K562 (cell line): ENCODE measurements around the gene KNCN. TPM values are rescaled to one million over a fixed set of nuclear protein-coding genes. Genes with fewer than 3 reads are reported as not detected.

ENCODE experiments used
- CBX3 ChIP-seq, 2 experiments: IDR thresholded peaks; 1 replicate in 1 of 2; 2 replicates in 1 of 2; pipeline ENCODE4 v1.6.1; 2012; ENCODE audit warnings: inconsistent platforms in 2 of 2, low read length in 2 of 2, borderline replicate concordance in 1 of 2, control low read depth in 1 of 2
- CCNT2 ChIP-seq: IDR thresholded peaks from 2 replicates; pipeline ENCODE4 v1.6.1; 2011; ENCODE audit warnings: borderline replicate concordance, low read depth, mild to moderate bottlenecking, moderate library complexity, mixed read lengths, low read length; ENCODE audit not compliant: insufficient read length; ENCODE audit errors: extremely low read depth
- CHD4 ChIP-seq: fragments of 200-600 bp; sonication (generic); IDR thresholded peaks from 3 replicates; pipeline ENCODE4 v1.6.1; 2012; ENCODE audit warnings: low read depth, mild to moderate bottlenecking, mixed read lengths, low read length, inconsistent platforms; ENCODE audit not compliant: insufficient read depth, insufficient replicate concordance, poor library complexity, severe bottlenecking
- DPF2 ChIP-seq: fragments of 450-650 bp; IDR thresholded peaks from 2 replicates; pipeline ENCODE4 v1.6.1; 2016
- FOXM1 ChIP-seq, 2 experiments: fragments of 450-650 bp in 1 of 2; sonication (generic) in 1 of 2; formaldehyde crosslinking in 1 of 2; IDR thresholded peaks; 2 replicates each; pipeline versions ENCODE4 v1.6.1 to v1.9.0; 2017 to 2022; ENCODE audit warnings: low read depth in 2 of 2, mild to moderate bottlenecking in 2 of 2, missing genetic modification reagents in 1 of 2, moderate library complexity in 1 of 2
- NR2F6 ChIP-seq: fragments of 450-650 bp; formaldehyde crosslinking; IDR thresholded peaks from 2 replicates; pipeline ENCODE4 v1.4.0; 2020; ENCODE audit warnings: mild to moderate bottlenecking
- NR4A1 ChIP-seq, 2 experiments: fragments of 250-450 bp in 1 of 2; fragments of 450-650 bp in 1 of 2; sonication (Bioruptor Pico) in 1 of 2; IDR thresholded peaks; 2 replicates each; pipeline versions ENCODE4 v1.4.0 to v1.6.1; 2016 to 2020; ENCODE audit warnings: mild to moderate bottlenecking in 2 of 2, missing compliant biosample characterization in 1 of 2, missing genetic modification characterization in 1 of 2, moderate library complexity in 1 of 2
- POLR2A ChIP-seq: fragments of 450-650 bp; conservative IDR thresholded peaks from 2 replicates; pipeline ENCODE4 v1.6.1; 2016
- RNF2 ChIP-seq: sonication (generic); IDR thresholded peaks from 2 replicates; pipeline ENCODE4 v1.6.1; 2016
- SMARCA5 ChIP-seq: fragments of 450-650 bp; IDR thresholded peaks from 2 replicates; pipeline ENCODE4 v1.6.1; 2016
- SMARCC2 ChIP-seq: fragments of 450-650 bp; IDR thresholded peaks from 2 replicates; pipeline ENCODE4 v1.6.1; 2017; ENCODE audit warnings: antibody characterized with exemption, moderate library complexity, mild to moderate bottlenecking, low read depth
- ZFP36 ChIP-seq: fragments of 150-350 bp; IDR thresholded peaks from 2 replicates; pipeline ENCODE4 v1.6.1; 2018; ENCODE audit warnings: low read length, low read depth; ENCODE audit not compliant: partially characterized antibody
- ZNF239 ChIP-seq: fragments of 250-450 bp; sonication (Bioruptor Pico); IDR thresholded peaks from 2 replicates; pipeline ENCODE4 v1.4.0; 2020; ENCODE audit warnings: mild to moderate bottlenecking
- ZNF274 ChIP-seq: IDR thresholded peaks from 2 replicates; pipeline ENCODE4 v1.6.1; 2011; ENCODE audit warnings: low read depth, mild to moderate bottlenecking, low read length, moderate library complexity, borderline replicate concordance
- ZNF707 ChIP-seq: fragments of 250-450 bp; sonication (Bioruptor Pico); conservative IDR thresholded peaks from 2 replicates; pipeline ENCODE4 v1.8.0; 2022; ENCODE audit warnings: inconsistent platforms, mild to moderate bottlenecking, moderate library complexity
- polyA plus RNA-seq, 8 experiments: library from polyadenylated mRNA; depleted of rRNA in 4 of 8; stranded (reverse) in 5 of 8; unstranded in 3 of 8; fragments of >200 nt; fragmentation: Nextera tagmentation in 2 of 8; fragmentation: Illumina TruSeq in 1 of 8; extraction: Ambion mirVana in 2 of 8; extraction: Trizol in 1 of 8; gene quantifications; 2 replicates each; pipeline versions ENCODE4 v1.2.1 to v1.2.3, GENCODE V29; 2011 to 2014; ENCODE audit warnings: inconsistent platforms in 1 of 8, missing spikeins in 1 of 8
- total RNA-seq, 7 experiments: library from RNA; depleted of rRNA in 6 of 7; stranded (reverse); fragments of >200 nt in 6 of 7; fragmentation: Illumina TruSeq in 2 of 7; extraction: Trizol in 2 of 7; gene quantifications; 2 replicates each; pipeline versions ENCODE4 v1.2.1 to v1.2.3, GENCODE V29; 2011 to 2021; ENCODE audit warnings: low replicate concordance in 1 of 7
- TF ChIP-seq, protein P1 (sequence below): fragments of 250-450 bp; sonication (Bioruptor Pico); IDR thresholded peaks from 2 replicates; pipeline ENCODE4 v1.4.0; 2020; ENCODE audit warnings: mild to moderate bottlenecking, moderate library complexity, borderline replicate concordance
- TF ChIP-seq, protein P2 (sequence below): fragments of 450-650 bp; formaldehyde crosslinking; IDR thresholded peaks from 2 replicates; pipeline ENCODE4 v1.4.0; 2022; ENCODE audit warnings: missing genetic modification characterization
- TF ChIP-seq, protein P3 (sequence below): fragments of 200-800 bp; sonication (Bioruptor generic); IDR thresholded peaks from 2 replicates; pipeline ENCODE4 v1.6.1; 2017; ENCODE audit warnings: missing genetic modification characterization, missing compliant biosample characterization
- TF ChIP-seq, protein P4 (sequence below), 2 experiments: fragments of 200-800 bp in 1 of 2; sonication (Bioruptor generic) in 1 of 2; sonication (generic) in 1 of 2; formaldehyde crosslinking in 1 of 2; IDR thresholded peaks in 1 of 2; conservative IDR thresholded peaks in 1 of 2; 2 replicates each; pipeline versions ENCODE4 v1.5.0 to v1.6.1; 2016 to 2020; ENCODE audit warnings: missing compliant biosample characterization in 1 of 2, missing genetic modification characterization in 1 of 2, missing genetic modification reagents in 1 of 2

The KNCN gene
- total and polyA plus RNA-seq, 9 of the 15 experiments (the other 6 are each of a cell fraction or from before 2014, with no cell fraction given) = not detected

DNA sequence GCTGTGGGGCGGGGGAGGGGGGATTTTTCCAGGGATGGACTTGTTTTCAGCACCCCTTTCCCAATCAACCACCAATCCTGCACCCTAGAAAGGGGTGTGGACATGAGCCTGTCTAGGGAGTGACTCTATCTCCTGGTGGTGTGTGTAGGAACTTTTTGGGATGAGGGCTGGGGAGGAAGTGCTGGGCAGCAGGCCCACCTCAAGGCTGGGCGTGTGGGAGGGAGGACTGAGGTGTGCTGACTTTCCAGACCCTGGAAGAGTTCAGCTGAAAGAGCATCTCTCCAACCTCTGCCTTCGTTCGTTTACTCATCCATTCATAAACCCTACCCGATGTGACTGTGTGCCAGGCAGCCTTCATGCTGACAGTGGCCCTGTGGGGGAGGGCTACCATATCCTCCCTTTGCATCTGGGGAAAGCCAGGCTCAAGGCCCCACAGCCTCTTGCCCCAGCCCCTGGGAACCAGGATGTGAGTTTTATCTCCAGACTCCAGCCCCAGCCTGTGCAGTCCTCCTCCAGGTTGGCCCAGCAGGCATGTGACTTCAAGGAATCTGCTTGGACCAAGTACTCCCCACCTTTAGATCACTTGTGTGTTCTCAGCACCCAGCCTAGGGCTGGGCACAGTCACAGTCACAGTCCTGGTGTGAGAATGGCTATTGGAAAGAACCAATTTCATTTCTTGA is 6.7 kb downstream of the KNCN start (continued):
- TF ChIP-seq CBX3 (IDR thresholded peaks at IDR 0.05; ENCODE audit: borderline replicate concordance in 1 of 2, low read length in 2 of 2) (peak in 1 of 2 experiments; percentile 54; a peak in 1 of 3 replicates), CHD4 (no peak), FOXM1 (IDR thresholded peaks at IDR 0.05; ENCODE audit: low read depth) (peak; percentile 83), FOXM1 (CRISPR knock-in tag; IDR thresholded peaks at IDR 0.05; ENCODE audit: low read depth) (no peak), CCNT2 (peak; percentile 93), ZNF707 (CRISPR knock-in tag) (no peak), POLR2A (no peak), NR4A1 (CRISPR knock-in tag; IDR thresholded peaks at IDR 0.05) (no peak), NR4A1 (tag; IDR thresholded peaks at IDR 0.05) (peak; percentile 90), SMARCC2 (peak; percentile 93), ZNF274 (peak; percentile 73; the same call in 1 of the 2 replicates), SMARCA5 (no peak), NR2F6 (CRISPR knock-in tag) (no peak), ZNF239 (CRISPR knock-in tag) (0 out of 2 replicates have a peak, but pooled peaks have one; percentile 23), DPF2 (peak; percentile 97), ZFP36 (peak; percentile 32), RNF2 (peak; percentile 89; the same call in 1 of the 2 replicates)
- TF ChIP-seq, protein P1, sequence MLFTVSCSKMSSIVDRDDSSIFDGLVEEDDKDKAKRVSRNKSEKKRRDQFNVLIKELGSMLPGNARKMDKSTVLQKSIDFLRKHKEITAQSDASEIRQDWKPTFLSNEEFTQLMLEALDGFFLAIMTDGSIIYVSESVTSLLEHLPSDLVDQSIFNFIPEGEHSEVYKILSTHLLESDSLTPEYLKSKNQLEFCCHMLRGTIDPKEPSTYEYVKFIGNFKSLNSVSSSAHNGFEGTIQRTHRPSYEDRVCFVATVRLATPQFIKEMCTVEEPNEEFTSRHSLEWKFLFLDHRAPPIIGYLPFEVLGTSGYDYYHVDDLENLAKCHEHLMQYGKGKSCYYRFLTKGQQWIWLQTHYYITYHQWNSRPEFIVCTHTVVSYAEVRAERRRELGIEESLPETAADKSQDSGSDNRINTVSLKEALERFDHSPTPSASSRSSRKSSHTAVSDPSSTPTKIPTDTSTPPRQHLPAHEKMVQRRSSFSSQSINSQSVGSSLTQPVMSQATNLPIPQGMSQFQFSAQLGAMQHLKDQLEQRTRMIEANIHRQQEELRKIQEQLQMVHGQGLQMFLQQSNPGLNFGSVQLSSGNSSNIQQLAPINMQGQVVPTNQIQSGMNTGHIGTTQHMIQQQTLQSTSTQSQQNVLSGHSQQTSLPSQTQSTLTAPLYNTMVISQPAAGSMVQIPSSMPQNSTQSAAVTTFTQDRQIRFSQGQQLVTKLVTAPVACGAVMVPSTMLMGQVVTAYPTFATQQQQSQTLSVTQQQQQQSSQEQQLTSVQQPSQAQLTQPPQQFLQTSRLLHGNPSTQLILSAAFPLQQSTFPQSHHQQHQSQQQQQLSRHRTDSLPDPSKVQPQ (CRISPR knock-in tag) = 0 out of 2 replicates have a peak, but pooled peaks have one; percentile 70
- TF ChIP-seq, protein P2, sequence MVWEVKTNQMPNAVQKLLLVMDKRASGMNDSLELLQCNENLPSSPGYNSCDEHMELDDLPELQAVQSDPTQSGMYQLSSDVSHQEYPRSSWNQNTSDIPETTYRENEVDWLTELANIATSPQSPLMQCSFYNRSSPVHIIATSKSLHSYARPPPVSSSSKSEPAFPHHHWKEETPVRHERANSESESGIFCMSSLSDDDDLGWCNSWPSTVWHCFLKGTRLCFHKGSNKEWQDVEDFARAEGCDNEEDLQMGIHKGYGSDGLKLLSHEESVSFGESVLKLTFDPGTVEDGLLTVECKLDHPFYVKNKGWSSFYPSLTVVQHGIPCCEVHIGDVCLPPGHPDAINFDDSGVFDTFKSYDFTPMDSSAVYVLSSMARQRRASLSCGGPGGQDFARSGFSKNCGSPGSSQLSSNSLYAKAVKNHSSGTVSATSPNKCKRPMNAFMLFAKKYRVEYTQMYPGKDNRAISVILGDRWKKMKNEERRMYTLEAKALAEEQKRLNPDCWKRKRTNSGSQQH = peak; percentile 49; the same call in 1 of the 2 replicates
- TF ChIP-seq, protein P3, sequence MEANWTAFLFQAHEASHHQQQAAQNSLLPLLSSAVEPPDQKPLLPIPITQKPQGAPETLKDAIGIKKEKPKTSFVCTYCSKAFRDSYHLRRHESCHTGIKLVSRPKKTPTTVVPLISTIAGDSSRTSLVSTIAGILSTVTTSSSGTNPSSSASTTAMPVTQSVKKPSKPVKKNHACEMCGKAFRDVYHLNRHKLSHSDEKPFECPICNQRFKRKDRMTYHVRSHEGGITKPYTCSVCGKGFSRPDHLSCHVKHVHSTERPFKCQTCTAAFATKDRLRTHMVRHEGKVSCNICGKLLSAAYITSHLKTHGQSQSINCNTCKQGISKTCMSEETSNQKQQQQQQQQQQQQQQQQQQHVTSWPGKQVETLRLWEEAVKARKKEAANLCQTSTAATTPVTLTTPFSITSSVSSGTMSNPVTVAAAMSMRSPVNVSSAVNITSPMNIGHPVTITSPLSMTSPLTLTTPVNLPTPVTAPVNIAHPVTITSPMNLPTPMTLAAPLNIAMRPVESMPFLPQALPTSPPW (CRISPR knock-in tag) = peak; percentile 91
- TF ChIP-seq, protein P4, sequence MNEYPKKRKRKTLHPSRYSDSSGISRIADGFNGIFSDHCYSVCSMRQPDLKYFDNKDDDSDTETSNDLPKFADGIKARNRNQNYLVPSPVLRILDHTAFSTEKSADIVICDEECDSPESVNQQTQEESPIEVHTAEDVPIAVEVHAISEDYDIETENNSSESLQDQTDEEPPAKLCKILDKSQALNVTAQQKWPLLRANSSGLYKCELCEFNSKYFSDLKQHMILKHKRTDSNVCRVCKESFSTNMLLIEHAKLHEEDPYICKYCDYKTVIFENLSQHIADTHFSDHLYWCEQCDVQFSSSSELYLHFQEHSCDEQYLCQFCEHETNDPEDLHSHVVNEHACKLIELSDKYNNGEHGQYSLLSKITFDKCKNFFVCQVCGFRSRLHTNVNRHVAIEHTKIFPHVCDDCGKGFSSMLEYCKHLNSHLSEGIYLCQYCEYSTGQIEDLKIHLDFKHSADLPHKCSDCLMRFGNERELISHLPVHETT (CRISPR knock-in tag; conservative IDR thresholded peaks at IDR 0.05 in 1 of 2, IDR thresholded peaks at IDR 0.05 in 1 of 2) = peak in 1 of 2 experiments; percentile 75; a peak in 1 of 4 replicates
